GM21360 (cell line): Measurements from ENCODE around the gene MET.

Experiments
- ATAC-seq: cut with Tn5 transposase; IDR thresholded peaks from one replicate; pipeline ENCODE4 v1.9.1; 2021; ENCODE audit warnings: mild to moderate bottlenecking, moderate library complexity; ENCODE audit not compliant: unreplicated experiment

Gene MET

GRCh38 chr7:116726149-116726548 lies 54.2 kb downstream of the MET start:
- ATAC-seq, result no peak

DNA sequence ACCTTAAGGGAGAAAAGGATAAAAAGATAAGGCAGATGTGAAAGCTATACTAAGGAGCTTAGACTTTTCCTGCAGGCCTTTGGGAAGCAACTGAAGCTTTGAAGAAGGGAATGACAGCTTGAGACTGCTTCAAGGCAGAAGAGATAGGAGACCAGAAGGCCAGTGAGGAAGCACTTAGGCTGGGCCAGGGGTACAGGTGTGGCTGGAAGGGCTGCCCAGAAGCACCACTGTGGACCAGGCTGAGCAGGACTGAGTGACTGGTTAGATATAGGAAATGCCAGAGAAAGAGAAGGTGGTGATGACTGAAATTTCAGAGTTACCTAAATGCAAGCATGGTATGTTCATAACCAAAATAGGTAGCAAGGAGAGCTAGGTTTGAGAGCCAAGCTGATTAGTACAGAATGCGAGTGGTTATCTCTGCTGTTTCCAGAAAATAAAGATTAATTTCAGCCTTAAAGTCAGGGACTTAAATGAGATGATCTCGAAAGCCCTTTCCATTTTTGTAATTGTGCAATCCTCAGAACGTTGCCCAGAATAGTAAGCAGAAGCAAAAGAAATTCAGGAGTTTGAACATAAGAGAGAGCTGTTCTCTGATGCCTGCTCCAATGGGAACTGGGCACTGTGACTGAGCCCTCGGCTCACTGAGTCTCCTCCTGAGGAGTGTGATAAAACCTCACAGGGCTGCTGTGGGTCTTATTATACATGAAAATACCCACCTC lies 54.9 kb downstream of the MET start:
- ATAC-seq, result no peak

- no peak for ATAC-seq
Observed at GRCh38 chr7:116727432-116728009, 55.5 kb downstream of the MET start.

DNA sequence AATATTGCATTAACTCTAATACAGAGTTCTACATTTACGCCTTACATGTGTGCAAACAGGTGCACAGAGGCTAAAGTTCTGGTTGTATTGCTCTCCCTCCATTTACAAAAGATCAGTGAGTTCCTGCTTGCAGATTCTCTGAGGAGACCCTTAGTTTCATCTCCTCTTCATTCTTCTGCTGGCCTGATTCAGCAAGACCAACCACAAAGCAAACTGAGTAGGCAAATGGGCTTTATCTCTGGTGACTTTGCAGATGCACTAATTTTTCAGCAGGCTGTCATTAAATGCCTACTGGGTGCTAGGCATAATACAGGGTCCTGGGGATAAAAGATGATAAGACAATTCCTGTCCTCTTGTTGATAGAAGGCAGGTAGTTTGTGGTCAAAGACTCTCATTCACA lies 56.4 kb downstream of the MET start:
- ATAC-seq, result no peak

DNA sequence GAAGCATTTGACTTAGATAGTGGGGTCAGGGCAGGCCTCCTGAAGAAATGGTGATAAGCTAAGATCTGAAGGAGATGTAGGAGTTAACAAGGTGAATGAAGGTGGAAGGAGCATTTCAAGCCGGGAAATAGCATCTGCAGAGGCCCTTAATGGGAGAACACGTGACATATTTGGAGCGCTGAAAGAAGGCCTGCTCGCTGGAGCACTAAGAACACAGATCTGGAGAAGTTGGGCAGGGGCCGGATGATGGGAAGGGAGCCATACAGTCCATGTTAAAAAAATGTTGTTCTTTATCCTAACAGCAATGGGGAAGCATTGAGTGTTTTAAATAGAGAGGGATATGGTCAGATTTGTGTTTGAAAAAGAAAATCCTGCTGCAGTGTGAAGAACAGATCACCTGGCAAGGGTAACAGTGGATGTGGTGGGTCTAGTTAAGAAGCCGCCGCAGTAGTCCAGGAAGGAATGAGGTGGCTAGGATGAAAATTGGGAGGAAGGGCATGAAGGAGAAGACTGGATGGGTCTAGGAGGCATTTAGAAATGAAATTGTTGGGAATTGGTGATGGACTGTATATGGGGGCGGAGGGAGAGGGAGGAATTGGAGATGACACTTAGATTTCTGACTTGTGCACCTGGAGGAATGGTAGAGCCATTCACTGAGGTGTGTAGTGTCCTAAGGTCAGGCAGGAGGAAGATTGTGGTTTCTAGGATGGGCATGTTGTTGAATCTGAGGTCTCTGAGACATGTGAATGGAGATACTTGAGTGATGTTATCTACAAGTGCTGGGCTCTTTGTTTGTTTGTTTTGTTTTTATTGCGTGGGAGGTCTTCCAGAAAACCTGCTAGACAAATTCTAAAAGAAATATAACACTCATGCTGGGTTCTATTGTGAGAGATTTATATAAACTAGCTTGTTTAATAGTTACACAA lies 58.4 kb downstream of the MET start:
- no peak for ATAC-seq

DNA sequence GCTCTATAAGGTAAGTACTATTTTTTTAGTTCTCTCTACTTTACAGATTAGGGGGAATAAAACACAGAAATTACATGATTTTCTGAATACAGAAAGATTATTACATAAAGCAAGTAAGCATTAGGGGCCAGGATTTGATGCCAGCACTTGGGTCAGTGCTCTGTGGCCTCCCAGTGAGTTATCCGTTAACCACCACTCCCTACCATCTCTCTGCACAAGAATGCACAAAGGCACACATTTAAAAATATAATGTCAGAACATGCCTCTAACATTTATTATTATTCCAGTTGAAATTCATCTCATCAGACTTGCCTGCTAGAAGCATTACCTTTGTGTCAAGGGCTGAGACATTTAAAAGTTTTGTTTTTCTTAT lies 59.0 kb downstream of the MET start:
- no peak for ATAC-seq

GRCh38 chr7:116731445-116732335 lies 59.7 kb downstream of the MET start:
- no peak for ATAC-seq

GRCh38 chr7:116732788-116733694 lies 61.0 kb downstream of the MET start:
- ATAC-seq, result no peak

DNA sequence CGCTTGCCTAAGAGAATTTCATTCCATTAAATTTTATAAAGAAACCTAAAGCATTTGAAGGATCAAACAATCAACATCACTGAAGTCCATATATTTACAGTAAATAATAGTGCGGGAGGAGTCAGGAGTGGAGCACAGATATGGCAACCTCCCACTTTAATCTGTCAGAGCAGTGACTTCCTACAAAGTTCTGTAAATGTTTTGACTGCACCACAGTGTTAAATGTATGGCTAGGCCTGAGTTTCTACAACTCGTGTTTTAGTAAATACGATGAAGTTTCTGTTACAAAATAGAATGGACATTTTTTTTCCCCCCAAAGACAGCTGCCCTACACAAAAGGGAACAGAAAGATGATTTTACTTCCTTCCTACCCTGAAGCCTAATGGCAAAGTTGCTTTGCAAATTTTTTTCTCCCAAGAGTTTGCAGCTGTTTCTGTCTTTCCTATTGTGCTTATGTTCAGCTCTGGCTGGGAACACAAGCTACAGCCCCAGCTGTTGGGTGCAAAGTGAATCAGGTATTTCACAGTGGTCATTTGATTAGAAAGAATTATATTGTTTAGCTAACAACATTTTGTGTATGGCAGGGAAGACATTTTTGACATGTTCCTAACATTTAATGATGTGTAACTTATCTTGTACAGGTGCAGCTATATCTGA lies 62.1 kb downstream of the MET start:
- ATAC-seq, result no peak

GRCh38 chr7:116734710-116735109 lies 62.7 kb downstream of the MET start:
- ATAC-seq, result no peak

DNA sequence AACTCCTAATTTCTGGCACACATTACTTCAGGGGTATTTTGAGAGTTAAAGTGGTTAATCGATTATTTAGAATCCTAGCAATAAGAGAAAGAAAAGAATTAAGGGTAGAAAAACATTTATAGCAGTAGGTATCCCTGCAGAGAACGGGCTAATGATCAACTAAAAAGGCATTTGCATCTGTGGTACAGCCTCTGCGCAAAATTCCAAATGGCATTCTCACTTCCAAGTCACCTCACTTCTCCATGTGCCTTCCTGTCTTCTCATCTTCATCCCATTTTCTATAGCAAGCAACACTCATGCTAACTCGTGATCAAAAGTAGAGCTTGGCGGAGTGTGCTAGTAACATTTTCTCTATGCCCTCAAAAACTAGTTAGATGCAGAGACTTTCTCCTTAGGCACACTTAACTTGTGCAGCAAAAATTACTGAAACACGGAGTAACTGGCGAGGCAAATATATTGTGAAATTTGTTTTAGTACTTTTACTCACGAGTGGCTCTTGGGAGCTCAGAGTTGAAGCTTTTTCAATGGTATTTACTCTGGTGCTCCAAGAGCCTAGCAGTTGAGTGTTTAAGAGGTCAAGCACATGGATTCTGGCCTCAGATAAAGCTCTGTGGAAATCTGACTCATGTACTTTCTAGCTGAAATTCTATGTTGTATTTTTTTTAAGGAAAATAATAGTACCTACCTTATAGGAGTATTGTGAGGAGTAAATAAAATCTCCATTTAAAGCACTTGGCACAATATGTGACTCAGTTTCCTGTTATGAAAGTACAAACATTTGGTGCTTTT lies 65.1 kb downstream of the MET start:
- no peak for ATAC-seq

DNA sequence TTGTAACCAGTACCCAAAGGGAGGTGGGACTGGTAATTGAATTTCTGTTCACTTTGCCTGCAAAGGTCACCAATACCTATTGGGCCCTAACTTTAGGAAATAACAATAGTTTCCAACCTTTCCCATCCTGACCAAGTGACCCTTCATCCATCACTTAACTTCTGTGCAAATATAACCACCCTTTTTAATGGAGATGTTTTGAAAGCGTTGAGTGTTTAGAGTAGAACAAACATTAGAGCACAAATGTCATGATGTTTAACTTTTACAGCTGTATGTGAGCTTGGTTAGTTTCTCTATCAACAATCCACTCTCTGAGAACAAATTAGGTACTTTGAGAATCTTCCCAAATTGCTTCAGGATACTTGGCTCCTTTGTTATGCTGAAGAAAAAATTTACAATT lies 66.4 kb downstream of the MET start:
- ATAC-seq, result no peak

DNA sequence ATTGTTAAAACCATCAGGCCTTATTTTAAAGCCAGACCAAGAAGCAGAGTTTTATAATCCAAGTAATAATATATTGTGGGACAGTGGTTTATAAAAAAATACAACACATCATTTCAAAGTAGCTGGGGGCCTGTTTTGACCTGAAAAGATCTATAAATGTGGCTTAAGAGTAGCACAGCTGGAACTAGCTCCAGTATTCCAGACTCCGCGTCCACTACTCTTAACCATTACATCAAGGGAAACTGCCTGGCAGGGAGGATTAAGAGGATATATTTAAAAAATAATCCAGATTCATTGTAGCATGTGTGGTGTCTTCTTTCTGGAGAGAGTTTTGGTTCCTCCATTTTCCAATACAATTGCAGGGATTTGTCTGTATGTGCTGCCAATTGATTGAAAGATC lies 67.3 kb downstream of the MET start:
- no peak for ATAC-seq

GRCh38 chr7:116740231-116740630 lies 68.2 kb downstream of the MET start:
- ATAC-seq, result no peak

- ATAC-seq, result no peak
Observed at GRCh38 chr7:116740755-116741462, 68.9 kb downstream of the MET start.

GRCh38 chr7:116741625-116742316 lies 69.8 kb downstream of the MET start:
- ATAC-seq, result no peak

DNA sequence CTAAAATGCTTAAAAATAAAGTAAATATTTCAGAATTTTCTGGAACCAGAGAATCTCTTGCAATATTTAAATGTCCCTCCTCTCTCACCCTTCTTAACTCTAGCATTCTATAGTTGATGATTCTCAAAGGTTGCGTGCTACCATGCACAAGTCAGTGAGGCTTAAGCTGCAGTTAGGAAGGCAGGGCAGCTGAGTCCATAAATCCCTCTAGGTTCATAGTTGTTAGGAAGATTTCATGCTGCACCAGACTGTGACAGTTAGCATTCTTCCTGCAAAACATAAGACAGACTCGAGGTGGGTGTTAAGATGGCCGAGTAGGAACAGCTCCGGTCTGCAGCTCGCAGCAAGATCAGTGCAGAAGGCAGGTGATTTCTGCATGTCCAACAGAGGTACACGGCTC lies 70.6 kb downstream of the MET start:
- no peak for ATAC-seq
